ENCODE measurements around the gene NF2.

The NF2 gene

DNA sequence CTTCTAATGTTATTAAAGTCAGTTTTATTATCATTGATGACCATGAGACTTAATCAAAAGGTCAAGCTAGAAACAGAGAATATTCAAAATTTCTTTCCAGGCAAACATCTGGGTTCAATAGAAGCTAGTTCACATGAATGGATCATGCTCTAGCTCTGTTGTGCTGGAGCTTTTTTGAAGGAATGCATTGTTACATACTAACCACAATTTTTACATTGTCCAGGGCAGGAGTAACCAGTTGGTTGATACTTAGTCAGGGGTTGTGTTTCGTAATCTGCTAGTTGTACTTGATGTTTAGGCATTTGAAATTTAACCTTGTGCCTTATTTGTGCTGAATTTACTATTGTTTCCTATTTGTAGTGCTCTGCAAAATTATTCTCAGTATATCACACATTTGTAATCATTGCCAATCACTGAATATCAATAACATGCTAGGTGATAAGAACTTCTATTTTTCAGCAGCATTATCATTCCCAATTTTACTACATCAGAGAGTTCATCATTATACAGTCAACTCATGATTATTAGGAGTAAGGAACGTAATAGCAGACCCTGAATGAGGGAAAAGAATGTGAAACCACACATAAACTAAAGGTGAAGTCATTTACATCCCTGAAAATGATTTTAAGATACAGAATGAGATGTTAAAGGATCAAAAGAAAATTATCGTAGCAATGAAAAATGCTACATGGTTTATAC, 23.2 kb downstream of the NF2 start:
- Histone ChIP-seq H3K36me3 (replicated peaks) (no peaks in the 10 kb centered on the region), H3K27ac (peak overlapping the region; percentile 92), H3K4me3 (ENCODE audit: low read depth, low read length) (no peak overlapping the region), H3K27me3 (replicated peaks) (no peaks in the 10 kb centered on the region)
- TF ChIP-seq, protein P1, sequence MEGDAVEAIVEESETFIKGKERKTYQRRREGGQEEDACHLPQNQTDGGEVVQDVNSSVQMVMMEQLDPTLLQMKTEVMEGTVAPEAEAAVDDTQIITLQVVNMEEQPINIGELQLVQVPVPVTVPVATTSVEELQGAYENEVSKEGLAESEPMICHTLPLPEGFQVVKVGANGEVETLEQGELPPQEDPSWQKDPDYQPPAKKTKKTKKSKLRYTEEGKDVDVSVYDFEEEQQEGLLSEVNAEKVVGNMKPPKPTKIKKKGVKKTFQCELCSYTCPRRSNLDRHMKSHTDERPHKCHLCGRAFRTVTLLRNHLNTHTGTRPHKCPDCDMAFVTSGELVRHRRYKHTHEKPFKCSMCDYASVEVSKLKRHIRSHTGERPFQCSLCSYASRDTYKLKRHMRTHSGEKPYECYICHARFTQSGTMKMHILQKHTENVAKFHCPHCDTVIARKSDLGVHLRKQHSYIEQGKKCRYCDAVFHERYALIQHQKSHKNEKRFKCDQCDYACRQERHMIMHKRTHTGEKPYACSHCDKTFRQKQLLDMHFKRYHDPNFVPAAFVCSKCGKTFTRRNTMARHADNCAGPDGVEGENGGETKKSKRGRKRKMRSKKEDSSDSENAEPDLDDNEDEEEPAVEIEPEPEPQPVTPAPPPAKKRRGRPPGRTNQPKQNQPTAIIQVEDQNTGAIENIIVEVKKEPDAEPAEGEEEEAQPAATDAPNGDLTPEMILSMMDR (IDR thresholded peaks at IDR 0.05; ENCODE audit: low read depth, low read length, missing control alignments), result no peak
- DNase-seq, result peak; percentile 66
- in situ Hi-C loops (cut with HindIII; ENCODE audit: low pct_ligation_motif_present, low sequenced_read_pairs), result no loop called here

DNA sequence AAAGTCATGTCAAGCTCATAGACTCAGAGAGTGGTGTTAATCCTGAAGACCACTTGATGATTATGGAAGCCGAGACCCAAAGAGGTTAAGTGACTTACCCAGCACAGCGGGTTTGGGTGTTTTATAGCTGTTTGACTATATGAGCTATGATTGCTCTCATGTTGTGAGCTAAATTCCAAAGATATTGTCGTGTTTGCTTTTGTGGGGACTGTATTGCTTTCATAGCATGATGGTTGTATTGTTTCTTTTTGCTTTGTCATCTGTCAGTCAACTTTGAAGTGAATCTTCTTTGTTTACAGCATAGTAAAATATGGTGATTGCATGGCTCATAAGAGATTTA, 23.7 kb downstream of the NF2 start:
- DNase-seq, result no peak
- peak overlapping the region; percentile 92 for H3K27ac ChIP-seq
- no peak overlapping the region for H3K4me3 ChIP-seq (ENCODE audit: low read depth, low read length)
- no peaks in the 10 kb centered on the region for H3K27me3 ChIP-seq (replicated peaks)
- H3K36me3 ChIP-seq (replicated peaks), result no peaks in the 10 kb centered on the region
- in situ Hi-C loops (cut with HindIII; ENCODE audit: low pct_ligation_motif_present, low sequenced_read_pairs), result no loop called here
- TF ChIP-seq, protein P1 (IDR thresholded peaks at IDR 0.05; ENCODE audit: low read depth, low read length, missing control alignments), result no peak

DNA sequence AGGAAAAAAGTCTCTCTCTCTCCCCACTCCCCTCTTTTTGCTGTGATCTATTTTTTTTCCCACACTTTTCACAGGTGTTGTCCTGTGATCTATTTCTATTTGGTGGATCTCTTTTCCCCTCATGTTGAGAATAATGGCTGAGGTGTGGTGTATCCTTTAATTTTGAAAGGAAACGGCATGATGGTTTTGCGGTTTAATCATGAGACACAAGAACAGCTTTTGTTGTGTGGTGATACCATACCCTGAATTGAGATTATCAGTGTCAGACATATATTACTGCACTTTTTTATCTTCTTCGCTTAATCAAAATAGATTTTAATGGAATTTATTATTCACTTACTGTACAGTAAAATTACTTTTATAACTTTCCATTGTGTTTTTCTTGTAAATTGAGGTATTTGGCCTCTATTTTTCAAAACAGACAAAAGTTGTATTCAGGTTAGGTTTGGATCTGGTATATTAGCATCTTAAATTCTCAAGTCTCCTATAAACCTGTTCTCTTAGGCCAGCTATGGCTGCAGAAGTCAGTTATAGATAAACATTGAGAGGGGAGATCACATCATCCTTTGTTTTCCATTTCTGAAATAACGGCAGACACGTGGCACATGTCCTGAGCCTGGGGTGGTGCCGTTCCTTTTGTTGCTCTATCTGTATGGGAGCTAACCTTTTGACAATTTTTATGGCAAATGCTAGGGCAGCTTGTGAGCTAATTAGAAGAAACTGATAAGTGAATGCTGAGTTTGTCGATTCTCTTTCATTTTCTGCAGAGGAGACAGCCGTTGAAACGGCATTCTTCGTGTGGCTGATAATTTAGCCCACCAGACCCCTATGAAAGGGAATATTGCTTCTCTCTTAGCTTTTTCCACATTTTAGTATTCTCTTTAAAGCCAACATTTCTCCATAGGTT, 25.8 kb downstream of the NF2 start:
- Histone ChIP-seq H3K27ac (no peak overlapping the region), H3K36me3 (replicated peaks) (no peaks in the 10 kb centered on the region), H3K4me3 (ENCODE audit: low read depth, low read length) (no peak overlapping the region), H3K27me3 (replicated peaks) (no peaks in the 10 kb centered on the region)
- DNase-seq, result no peak
- TF ChIP-seq, protein P1 (IDR thresholded peaks at IDR 0.05; ENCODE audit: low read depth, low read length, missing control alignments), result no peak
- in situ Hi-C loops (cut with HindIII; ENCODE audit: low pct_ligation_motif_present, low sequenced_read_pairs), result no loop called here

DNA sequence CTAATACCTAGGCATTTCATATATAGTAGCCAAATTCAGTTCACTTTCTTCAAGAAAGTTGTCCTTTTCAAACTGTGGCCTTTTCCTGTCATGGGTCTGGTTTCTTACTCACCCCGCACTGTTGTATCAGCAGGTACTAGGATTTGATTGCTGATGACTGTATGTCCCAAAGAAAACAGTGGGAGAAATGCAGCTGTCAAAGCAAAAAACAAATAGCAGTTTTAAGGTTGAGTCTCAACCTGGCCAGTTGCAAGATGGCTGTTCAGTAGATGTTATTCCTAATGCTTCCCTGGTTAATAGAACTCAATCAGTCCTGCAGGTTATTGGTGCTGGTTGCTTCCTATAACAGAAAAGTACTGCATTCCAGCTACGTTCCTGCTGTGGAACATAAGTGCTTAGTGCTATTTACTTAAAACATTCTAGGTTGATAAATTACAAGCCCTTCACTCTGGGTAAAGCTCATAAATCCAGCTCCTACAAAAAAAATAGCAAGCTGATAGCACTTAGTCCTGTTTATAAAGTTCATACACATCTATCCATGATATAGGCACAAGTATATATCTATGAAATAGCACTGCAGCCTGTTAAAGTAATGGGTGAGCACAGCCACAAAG, 26.6 kb downstream of the NF2 start:
- H3K27me3 ChIP-seq (replicated peaks), result no peaks in the 10 kb centered on the region
- no peaks in the 10 kb centered on the region for H3K36me3 ChIP-seq (replicated peaks)
- DNase-seq, result no peak
- TF ChIP-seq, protein P1 (IDR thresholded peaks at IDR 0.05; ENCODE audit: low read depth, low read length, missing control alignments), result no peak
- in situ Hi-C loops (cut with HindIII; ENCODE audit: low pct_ligation_motif_present, low sequenced_read_pairs), result no loop called here
- H3K27ac ChIP-seq, result no peak overlapping the region
- no peak overlapping the region for H3K4me3 ChIP-seq (ENCODE audit: low read depth, low read length)

DNA sequence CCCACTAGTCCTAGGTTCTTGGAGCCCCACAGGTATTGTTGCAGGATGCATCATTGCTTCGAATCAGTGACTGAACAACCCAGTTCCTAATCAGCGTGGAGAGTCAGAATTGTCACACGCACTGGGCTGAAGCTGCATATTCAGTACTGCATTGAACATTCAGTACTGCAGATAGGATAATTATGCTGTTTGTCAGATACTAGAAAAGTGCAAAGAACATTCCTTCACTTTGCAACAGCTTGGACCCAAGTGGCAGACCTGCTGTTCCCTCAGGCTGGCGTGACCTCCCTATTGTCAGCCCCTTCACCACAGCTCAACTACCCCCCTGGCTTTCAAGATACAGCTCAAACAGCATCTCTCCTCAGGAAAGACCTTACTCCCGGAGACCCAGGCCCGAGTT, 27.6 kb downstream of the NF2 start:
- no peaks in the 10 kb centered on the region for H3K27me3 ChIP-seq (replicated peaks)
- H3K27ac ChIP-seq, result no peak overlapping the region
- in situ Hi-C loops (cut with HindIII; ENCODE audit: low pct_ligation_motif_present, low sequenced_read_pairs), result no loop called here
- TF ChIP-seq, protein P1 (IDR thresholded peaks at IDR 0.05; ENCODE audit: low read depth, low read length, missing control alignments), result no peak
- no peaks in the 10 kb centered on the region for H3K36me3 ChIP-seq (replicated peaks)
- H3K4me3 ChIP-seq (ENCODE audit: low read depth, low read length), result no peak overlapping the region
- no peak for DNase-seq

Data from brain microvascular endothelial cell (primary cell).